Urinary bladder (tissue), 4 donors: Measurements from ENCODE around the gene ARL17B. TPM values are rescaled to one million over a fixed set of nuclear protein-coding genes. Genes with fewer than 3 reads are reported as not detected.
A peak's percentile ranks its signal among the peaks of the same experiment; 100 is the strongest.
"Not testable (repeated sequence)": the region's sequence is repeated elsewhere in the genome, so short reads cannot be mapped to it uniquely, and the experiment has no call there.

ENCODE experiments used
- DNase-seq: peaks from one replicate; pipeline ENCODE4 v3.0.0-alpha.2; 2015; ENCODE audit errors: extremely low spot score
- H3K27ac ChIP-seq: one replicate; pipeline ENCODE4 v1.5.1; 2013; ENCODE audit warnings: low read depth, mild to moderate bottlenecking, moderate library complexity
- H3K36me3 ChIP-seq: one replicate; pipeline ENCODE4 v1.6.1; 2013; ENCODE audit warnings: mild to moderate bottlenecking, moderate library complexity; ENCODE audit not compliant: insufficient read depth
- H3K4me1 ChIP-seq: one replicate; pipeline ENCODE4 v1.6.1; 2013; ENCODE audit warnings: mild to moderate bottlenecking, moderate library complexity; ENCODE audit not compliant: insufficient read depth
- H3K4me3 ChIP-seq: one replicate; pipeline ENCODE4 v1.5.1; 2013; ENCODE audit warnings: low read depth, low read length
- WGBS: extraction: QIAGEN DNeasy Blood & Tissue Kit; methylation state at CpG from one replicate; pipeline ENCODE4 v1.1.7; 2013; 5-methylcytosine and 5-hydroxymethylcytosine counted together
- polyA plus RNA-seq: library from polyadenylated mRNA; stranded (reverse); fragments of 200-250 nt; gene quantifications from one replicate; pipeline ENCODE4 v1.2.3, GENCODE V29; 2013
- total RNA-seq: library from RNA; depleted of rRNA; stranded (reverse); fragments of >200 nt; gene quantifications from one replicate; pipeline ENCODE4 v1.2.3, GENCODE V29; 2014
- donor health status: healthy with polysubstance abuse.
- donor health status: healthy.

ARL17B gene
- total and polyA plus RNA-seq, 2 donors, result 9.4 to 17.1 TPM

- DNase-seq, H3K4me3 ChIP-seq: not testable (repeated sequence)
- no CpG with 5 or more reads among the region's 42 CpGs for WGBS
Measured at GRCh38 chr17:46361145-46361735, 326 bp downstream of the ARL17B start.

GRCh38 chr17:46353856-46354255, 7.7 kb downstream of the ARL17B start:
- H3K4me1 ChIP-seq, H3K4me3 ChIP-seq, DNase-seq, H3K27ac ChIP-seq, H3K36me3 ChIP-seq: not testable (repeated sequence)
- WGBS, result no CpG with 5 or more reads among the region's 4 CpGs

More at GRCh38 chr17:46361145-46361735, 326 bp downstream of the ARL17B start:
- H3K27ac ChIP-seq, H3K4me1 ChIP-seq, H3K36me3 ChIP-seq: not testable (repeated sequence)

- H3K27ac ChIP-seq, DNase-seq, H3K36me3 ChIP-seq, H3K4me3 ChIP-seq, H3K4me1 ChIP-seq: not testable (repeated sequence)
- WGBS, result no CpG with 5 or more reads among the region's 1 CpG
Measured at GRCh38 chr17:46349060-46349459, 12.5 kb downstream of the ARL17B start.

- not testable (repeated sequence) for H3K4me3 ChIP-seq, H3K36me3 ChIP-seq, H3K4me1 ChIP-seq, H3K27ac ChIP-seq, DNase-seq
- no CpG with 5 or more reads among the region's 2 CpGs for WGBS
Measured at GRCh38 chr17:46348345-46348744, 13.2 kb downstream of the ARL17B start.

- whole genome bisulfite sequencing, result no CpG with 5 or more reads among the region's 3 CpGs
- not testable (repeated sequence) for H3K4me3 ChIP-seq, H3K36me3 ChIP-seq, DNase-seq, H3K27ac ChIP-seq, H3K4me1 ChIP-seq
Measured at GRCh38 chr17:46342131-46342530, 19.4 kb downstream of the ARL17B start.

- DNase-seq, H3K4me3 ChIP-seq, H3K36me3 ChIP-seq, H3K27ac ChIP-seq, H3K4me1 ChIP-seq: not testable (repeated sequence)
- WGBS, result no CpG with 5 or more reads among the region's 19 CpGs
Measured at GRCh38 chr17:46341220-46341619, 20.3 kb downstream of the ARL17B start.

- H3K36me3 ChIP-seq, DNase-seq, H3K4me3 ChIP-seq, H3K27ac ChIP-seq, H3K4me1 ChIP-seq: not testable (repeated sequence)
- WGBS, result no CpG with 5 or more reads among the region's 16 CpGs
Measured at GRCh38 chr17:46294831-46295230, 66.7 kb downstream of the ARL17B start, which contains the start of gene LRRC37A. TSS of gene LRRC37A (plus strand) at chr17:46295131. CDS start at chr17:46295134, 3 bp downstream.

- WGBS, result 93% methylated on average over 8 of the region's 8 CpGs
- DNase-seq, H3K4me3 ChIP-seq, H3K27ac ChIP-seq, H3K4me1 ChIP-seq, H3K36me3 ChIP-seq: not testable (repeated sequence)
Measured at GRCh38 chr17:46291618-46292017, 69.9 kb downstream of the ARL17B start.

- WGBS, result 91% methylated on average over 4 of the region's 4 CpGs
- H3K4me3 ChIP-seq, H3K4me1 ChIP-seq, H3K36me3 ChIP-seq, H3K27ac ChIP-seq, DNase-seq: not testable (repeated sequence)
Measured at GRCh38 chr17:46290906-46291546, 70.5 kb downstream of the ARL17B start.

GRCh38 chr17:46287587-46287986, 74.0 kb downstream of the ARL17B start:
- not testable (repeated sequence) for H3K36me3 ChIP-seq, H3K4me1 ChIP-seq, H3K27ac ChIP-seq, H3K4me3 ChIP-seq, DNase-seq
- WGBS, result 84% methylated on average over 7 of the region's 7 CpGs

- not testable (repeated sequence) for H3K4me3 ChIP-seq, H3K36me3 ChIP-seq, H3K4me1 ChIP-seq, H3K27ac ChIP-seq
- DNase-seq, result peak; percentile 69
- 2% methylated on average over 3 of the region's 3 CpGs for WGBS
Measured at GRCh38 chr17:46286764-46287221, 74.8 kb downstream of the ARL17B start.

- 67% methylated on average over 2 of the region's 2 CpGs for WGBS
- not testable (repeated sequence) for DNase-seq, H3K36me3 ChIP-seq, H3K4me1 ChIP-seq, H3K27ac ChIP-seq, H3K4me3 ChIP-seq
Measured at GRCh38 chr17:46285500-46285899, 76.1 kb downstream of the ARL17B start.

GRCh38 chr17:46284467-46284866, 77.1 kb downstream of the ARL17B start:
- WGBS, result 79% methylated on average over 1 of the region's 1 CpG

GRCh38 chr17:46282635-46283034, 78.9 kb downstream of the ARL17B start:
- not testable (repeated sequence) for H3K4me3 ChIP-seq, H3K4me1 ChIP-seq, H3K27ac ChIP-seq, H3K36me3 ChIP-seq, DNase-seq
- WGBS, result 94% methylated on average over 12 of the region's 12 CpGs

More at GRCh38 chr17:46284467-46284866, 77.1 kb downstream of the ARL17B start:
- not testable (repeated sequence) for H3K4me3 ChIP-seq, H3K36me3 ChIP-seq, DNase-seq, H3K27ac ChIP-seq, H3K4me1 ChIP-seq
